GM23248 (cell line): ENCODE results near the gene PNMT.

Experiments
- EZH2 ChIP-seq: fragments of 200-600 bp; sonication (generic); IDR thresholded peaks from 2 replicates; pipeline ENCODE4 v1.6.1; 2018; ENCODE audit warnings: antibody characterized with exemption, mild to moderate bottlenecking; ENCODE audit not compliant: insufficient read depth, poor library complexity, severe bottlenecking
- EZH2phosphoT487 ChIP-seq: fragments of 200-600 bp; sonication (generic); IDR thresholded peaks from 2 replicates; pipeline ENCODE4 v1.6.1; 2018; ENCODE audit warnings: antibody characterized with exemption, moderate library complexity, mild to moderate bottlenecking, low read depth; ENCODE audit not compliant: insufficient read depth

GRCh38 chr17:39623356-39623950 is 44.8 kb upstream of the PNMT start:
- TF ChIP-seq EZH2phosphoT487 (no peak), EZH2 (no peak)
